GM21526 (cell line): ENCODE results near the gene ITGA6.
A peak's percentile ranks its signal among the peaks of the same experiment; 100 is the strongest.
"Not testable (repeated sequence)": the region's sequence is repeated elsewhere in the genome, so short reads cannot be mapped to it uniquely, and the experiment has no call there.

ENCODE experiments used
- ATAC-seq: cut with Tn5 transposase; IDR thresholded peaks from one replicate; pipeline ENCODE4 v1.9.1; 2021; ENCODE audit warnings: moderate library complexity; ENCODE audit not compliant: unreplicated experiment, low FRiP score

ITGA6 gene

DNA sequence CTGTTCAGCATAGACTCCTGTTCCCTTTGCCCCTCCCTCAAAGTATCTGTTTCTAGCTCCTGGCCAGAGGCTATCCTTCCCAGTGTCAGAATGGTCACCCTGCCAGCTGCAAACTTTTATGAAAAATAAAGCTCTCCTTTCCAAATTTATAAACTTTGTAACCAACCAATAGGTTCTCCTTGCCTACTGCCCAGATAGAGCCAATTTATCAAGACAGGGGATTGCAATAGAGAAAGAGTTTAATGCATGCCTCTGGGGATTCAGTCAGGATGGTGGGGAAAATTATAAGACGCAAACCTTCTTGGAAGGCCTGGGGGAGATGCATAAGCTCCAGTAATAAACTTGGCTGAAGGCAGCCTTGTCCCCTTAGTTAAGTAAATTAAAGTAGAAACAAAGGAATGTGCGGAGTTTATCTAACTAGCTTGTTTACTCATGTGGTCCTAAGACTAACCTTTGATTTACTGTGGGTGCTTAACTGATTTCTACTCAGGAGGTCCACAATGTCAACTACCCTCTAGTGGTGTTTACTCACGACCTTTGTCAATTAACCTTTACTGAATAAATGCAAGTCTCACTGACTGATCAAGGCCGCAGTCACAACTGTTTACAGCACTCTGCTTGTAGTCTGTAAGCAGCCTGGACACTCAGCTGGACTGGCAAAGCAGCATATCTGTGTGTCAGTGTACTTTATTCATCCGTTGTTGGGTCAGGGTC, 85.6 kb downstream of the ITGA6 start:
- ATAC-seq = no peak

DNA sequence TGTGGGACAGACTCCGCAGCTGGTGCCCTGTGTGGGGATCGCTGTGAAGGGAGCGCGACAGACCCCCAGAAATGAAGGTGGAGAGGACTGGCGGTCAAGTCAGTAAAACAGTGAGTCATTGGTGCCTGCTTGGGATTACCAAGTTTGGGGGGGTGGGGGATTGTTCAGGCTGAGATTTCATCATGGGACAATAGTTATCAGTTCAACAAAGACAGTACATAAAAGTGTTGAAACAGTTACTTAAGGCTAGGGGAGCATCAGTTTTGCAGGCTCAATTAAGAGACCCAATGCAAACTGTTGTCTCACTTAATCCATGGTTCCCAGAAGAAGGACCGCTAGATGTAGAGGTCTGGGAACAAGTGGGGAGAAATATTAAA, 86.1 kb downstream of the ITGA6 start:
- no peak for ATAC-seq

DNA sequence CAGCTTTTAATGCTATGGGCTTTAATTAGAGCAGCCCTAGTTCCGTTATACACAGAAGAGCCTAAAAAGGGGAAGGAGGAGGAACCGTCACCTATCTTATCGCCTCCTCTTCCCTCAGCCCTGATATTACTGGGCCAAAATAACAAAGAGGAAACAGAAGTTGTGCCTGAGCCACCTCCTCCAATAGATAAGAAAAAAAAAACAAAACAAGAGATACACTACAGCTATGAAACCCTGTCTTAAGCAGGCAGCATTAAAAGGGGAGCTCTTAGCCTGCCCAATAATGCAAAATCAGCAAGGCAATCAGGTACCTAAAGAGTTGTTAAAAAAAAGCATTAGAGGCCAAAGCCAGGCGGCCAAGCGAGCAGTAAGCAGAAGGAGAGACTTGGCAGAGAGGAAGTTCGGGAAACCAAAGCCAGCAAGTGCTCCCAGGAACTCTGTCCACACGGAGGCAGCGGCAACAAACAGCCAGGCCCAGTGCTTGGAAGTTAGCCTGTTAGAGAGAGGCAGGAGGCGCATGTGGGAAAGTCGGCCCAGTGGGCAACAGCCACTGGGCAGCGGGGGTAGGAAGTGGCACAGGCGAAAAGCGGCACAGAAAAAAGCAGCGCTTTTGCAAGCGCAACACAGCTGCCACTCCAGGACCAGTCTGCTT, 86.7 kb downstream of the ITGA6 start:
- no peak for ATAC-seq

DNA sequence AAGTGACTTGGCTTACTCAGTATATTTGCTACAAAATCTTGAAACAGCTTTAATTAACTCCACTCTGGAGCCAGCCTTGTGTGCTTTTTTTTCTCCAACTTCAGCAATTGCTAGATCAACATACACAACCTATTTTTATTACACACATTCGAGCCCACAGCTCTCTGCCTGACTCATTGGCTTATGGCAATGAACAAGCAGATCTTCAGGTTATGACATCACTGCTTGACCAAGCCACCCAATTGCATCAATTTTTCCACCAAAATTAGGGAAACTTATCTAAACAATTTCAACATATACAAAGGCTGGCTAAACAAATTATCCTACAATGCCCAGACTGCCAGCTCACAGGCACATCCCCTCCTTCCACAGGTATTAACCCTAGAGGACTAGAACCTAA, 88.9 kb downstream of the ITGA6 start:
- ATAC-seq = no peak

DNA sequence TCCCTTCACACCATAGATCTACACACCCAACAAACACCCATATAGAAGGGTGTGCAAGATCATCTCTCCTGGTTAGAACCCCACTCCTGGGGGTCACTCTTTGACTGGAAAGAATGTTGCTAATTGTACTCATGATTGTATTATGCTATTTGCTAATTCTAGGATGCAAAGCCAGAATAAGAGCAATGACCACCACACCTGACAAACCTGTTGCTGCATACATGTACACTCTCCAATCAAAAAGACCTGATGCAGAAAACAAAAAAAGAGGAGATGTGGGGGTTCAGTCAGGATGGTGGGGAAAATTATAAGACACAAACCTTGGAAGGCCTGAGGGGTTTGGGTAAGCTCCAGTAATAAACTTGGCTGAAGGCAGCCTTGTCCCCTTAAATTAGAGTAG, 91.6 kb downstream of the ITGA6 start:
- no peak for ATAC-seq

DNA sequence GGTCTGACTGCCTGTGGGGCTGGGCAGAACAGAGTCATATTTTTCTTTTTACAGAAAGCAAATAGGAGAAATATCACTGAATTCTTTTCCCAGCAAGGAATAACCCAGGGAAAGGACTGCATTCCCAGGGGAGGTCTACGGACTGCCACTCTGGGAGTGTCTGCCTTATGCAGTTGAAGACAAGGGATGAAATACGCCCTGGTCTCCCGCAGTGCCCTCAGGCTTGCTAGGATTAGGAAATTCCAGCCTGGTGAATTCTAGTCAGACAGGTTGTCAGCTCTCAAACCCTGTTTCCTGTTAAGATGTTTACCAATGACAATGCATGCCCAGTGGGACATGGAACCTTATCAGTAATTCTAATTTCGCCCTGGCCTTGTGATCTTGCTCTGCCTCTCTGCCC, 98.2 kb downstream of the ITGA6 start:
- ATAC-seq = no peak

DNA sequence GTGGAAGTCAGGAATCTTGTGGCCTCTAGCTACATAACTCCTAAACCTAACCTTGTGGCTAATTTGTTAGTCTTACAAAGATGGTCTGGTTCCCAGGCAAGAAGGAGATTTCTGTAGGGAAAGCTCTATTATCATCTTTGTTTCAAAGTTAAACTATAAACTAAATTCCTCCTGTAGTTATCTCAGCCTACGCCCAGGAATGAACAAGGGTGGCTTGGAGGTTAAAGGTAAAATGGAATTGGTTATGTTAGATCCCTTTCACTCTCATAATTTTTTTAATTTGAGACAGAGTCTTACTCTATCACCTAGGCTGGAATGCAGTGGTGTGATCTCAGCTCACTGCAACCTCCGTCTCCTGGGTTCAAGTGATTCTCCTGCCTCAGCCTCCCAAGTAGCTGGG, 103.9 kb downstream of the ITGA6 start:
- ATAC-seq = no peak

DNA sequence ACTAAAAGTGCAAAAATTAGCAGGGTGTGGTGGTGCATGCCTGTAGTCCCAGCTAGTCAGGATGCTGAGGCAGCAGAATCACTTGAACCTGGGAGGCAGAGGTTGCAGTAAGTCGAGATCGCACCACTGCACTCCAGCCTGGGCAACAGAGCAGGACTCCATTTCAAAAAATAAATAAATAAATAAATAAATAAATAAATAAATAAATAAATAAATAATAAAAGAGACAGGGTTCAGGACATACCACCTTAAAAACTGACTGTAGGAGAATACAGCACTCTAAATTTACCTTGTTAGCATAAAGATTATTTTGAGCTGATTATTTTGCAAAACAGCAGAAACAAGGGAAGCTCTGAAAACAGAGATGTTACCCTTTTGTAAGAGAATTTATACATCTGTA, 105.1 kb downstream of the ITGA6 start:
- ATAC-seq = not testable (repeated sequence)

DNA sequence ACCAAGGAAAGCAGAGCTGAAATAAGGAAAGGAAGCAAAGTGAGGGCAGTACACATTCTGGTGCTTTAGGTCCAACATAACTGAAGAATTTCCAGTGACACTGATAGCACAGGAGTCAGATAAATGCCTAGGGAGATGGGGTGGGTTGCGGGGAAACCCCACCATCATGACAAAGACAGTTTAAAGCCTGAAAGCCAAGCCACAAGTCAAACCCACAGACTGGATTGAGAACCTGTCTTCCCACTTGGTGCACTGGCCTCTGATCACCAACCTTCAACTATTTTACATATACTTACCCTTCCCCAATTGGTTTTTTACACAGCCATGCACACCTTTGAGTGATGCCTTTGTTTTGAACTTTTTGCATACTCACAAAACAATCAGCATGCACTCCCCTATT, 106.3 kb downstream of the ITGA6 start:
- no peak for ATAC-seq

DNA sequence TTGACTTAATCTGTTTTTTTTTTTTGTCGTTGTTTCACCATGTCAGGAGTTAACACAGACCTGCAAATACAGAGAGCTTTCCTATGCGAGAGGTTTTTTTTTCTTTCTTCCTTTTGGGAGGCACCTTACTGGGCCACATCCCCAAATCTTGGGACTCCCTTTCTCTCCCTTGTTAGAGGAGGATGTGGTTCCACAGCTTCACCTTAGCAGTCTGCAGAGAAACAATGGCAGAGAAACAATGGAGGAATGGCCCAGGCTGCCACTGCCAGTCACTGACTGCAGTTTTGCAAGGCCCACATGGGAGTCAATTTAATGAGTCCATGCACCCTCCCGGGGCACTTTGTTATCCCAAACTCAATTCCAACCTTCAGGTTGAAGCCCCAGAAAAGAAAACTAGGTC, 107.7 kb downstream of the ITGA6 start:
- ATAC-seq = no peak

DNA sequence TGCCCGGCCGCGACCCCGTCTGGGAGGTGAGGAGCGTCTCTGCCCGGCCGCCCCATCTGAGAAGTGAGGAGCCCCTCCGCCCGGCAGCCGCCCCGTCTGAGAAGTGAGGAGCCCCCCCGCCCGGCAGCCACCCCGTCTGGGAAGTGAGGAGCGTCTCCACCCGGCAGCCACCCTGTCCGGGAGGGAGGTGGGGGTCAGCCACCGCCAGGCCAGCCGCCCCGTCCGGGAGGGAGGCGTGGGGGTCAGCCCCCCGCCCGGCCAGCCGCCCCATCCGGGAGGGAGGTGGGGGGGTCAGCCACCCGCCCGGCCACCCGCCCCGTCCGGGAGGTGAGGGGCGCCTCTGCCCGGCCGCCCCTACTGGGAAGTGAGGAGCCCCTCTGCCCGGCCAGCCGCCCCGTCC, 110.5 kb downstream of the ITGA6 start:
- ATAC-seq = not testable (repeated sequence)

DNA sequence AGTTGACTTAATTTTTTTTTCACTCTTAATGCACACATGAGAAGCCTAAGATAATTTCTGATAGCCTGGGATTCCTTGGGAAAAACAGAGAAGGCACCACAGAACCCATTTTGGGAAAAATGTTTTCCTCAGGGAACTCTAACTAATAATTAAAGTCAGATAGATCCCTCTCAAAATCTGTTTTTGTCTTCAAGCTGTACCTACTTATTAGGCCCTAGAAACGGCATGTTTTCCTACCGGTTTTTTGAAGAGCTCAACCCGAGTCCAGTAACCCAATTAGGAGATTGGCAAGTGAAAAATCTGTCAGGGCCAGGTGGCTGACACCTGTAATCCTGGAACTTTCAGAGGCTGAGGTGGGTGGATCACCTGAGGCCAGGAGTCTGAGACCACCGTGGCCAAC, 112.4 kb downstream of the ITGA6 start:
- no peak for ATAC-seq

DNA sequence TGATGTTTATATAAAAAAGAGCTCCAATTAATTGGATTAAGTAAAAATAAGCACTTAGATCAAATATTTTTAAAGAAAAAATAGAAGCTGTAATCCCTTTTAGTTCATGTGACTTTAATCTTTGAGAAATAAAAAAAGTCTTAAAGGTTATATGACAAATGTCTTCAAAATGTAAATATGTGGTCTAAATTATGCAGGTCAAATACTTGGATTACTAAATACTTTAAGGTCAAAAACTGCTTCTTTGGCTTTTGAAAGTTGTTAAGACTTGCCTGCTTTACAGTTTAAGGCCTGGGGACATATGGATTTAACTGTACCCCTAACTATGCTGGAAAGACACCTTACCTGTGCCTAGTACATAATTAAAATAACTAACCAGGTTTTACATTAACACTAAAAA, 113.0 kb downstream of the ITGA6 start:
- ATAC-seq = no peak

DNA sequence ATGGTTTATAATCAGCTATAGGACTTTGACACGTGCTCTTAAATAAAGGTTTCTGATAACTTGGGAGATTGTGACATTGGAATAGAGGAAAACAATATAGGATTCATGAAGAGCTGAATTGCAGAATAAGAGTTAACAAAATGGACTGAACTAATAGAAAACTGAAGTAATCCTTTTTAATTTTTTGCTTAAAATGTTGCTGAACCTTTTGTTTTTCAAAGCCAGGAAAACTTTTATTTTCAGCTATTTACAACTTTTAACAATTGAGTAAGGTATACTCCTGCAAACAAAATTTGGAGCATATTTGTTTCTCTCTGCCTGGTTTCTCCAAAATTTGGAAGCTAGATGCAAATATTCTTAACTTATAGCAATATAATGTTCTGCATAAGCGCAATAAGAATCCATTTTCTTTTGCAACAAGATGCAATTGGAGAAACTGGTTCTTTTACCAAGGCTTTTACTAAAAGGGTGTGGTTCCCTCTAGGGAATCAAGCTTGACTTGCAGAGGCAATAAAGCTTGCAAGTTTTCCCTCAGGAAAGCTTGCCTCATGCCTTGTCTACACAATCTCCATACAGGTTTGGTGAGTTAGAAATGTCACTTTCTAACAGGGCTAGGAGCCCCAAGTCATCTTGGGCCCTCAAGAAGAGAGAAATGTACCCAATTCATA, 118.2 kb downstream of the ITGA6 start:
- no peak for ATAC-seq

DNA sequence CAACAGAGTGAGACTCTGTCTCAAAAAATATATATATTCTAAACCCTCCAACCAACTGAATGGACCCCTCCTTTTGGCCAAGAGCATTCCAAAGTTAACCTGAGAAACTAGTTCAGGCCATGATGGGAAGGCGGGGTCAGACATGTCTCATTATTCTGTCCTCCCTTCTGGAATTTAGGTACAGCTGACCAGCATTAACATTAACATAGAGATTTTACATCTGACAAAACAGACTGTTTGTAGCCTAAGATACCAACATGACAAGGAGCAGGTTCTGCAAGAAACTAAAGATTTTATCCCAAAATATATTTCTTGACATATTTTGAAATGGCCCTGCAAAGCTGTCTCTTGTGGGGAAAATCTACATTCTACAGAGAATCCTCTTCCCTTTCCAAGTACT, 121.7 kb downstream of the ITGA6 start:
- ATAC-seq = no peak

DNA sequence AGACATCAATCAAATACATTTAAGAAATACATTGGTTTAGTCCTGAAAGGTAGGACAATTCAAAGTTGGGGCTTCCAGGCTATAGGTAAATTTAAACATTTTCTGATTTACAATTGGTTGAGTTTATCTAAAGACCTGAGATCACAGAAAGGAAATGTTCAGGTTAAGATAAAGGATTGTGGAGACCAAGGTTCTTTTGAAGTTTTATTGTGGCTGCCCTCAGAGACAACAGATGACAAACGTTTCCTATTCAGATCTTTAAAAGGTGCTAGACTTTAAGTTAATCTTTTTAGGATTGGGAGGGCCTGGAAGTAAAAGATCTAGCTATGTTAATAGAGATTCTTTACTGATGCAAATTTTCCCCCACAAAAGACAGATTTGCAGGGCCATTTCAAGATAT, 122.4 kb downstream of the ITGA6 start:
- ATAC-seq = not testable (repeated sequence)

DNA sequence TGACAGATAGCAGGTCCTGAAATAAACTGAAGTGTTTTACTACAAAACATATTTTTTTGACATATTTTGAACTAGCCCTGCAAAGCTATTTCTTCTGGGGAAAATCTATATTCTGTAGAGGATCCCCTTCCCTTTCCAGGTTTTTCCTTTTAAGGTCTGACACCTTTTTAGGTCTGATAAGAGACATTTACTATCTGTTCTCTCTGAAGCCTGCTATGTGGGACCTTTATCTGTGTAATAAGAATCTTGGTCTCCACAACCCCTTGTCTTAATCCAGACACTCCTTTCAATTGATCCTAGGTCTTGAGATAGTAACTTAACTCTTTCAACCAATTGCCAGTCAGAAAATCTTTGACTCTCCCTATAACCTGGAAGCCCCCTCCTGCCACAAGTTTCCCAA, 123.0 kb downstream of the ITGA6 start:
- ATAC-seq = no peak

DNA sequence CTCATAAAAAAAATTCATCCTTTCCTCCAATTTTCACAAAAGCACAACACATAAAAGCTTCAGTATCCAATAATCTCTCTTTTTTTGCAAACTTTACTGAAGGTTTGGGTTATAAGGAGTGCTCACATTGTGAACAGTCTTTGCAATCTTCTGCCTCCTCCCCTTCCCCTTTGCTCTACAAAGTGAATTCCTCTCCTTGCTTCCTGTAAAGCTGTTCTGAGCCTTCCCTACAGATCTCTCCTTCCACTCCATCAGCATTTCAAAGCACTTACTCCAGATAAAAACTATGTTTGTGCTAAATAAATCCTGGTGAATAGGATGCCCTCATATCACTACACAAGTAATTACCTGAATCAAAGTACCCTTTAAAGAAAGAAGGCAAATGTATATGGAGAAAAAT, 123.9 kb downstream of the ITGA6 start:
- no peak for ATAC-seq

DNA sequence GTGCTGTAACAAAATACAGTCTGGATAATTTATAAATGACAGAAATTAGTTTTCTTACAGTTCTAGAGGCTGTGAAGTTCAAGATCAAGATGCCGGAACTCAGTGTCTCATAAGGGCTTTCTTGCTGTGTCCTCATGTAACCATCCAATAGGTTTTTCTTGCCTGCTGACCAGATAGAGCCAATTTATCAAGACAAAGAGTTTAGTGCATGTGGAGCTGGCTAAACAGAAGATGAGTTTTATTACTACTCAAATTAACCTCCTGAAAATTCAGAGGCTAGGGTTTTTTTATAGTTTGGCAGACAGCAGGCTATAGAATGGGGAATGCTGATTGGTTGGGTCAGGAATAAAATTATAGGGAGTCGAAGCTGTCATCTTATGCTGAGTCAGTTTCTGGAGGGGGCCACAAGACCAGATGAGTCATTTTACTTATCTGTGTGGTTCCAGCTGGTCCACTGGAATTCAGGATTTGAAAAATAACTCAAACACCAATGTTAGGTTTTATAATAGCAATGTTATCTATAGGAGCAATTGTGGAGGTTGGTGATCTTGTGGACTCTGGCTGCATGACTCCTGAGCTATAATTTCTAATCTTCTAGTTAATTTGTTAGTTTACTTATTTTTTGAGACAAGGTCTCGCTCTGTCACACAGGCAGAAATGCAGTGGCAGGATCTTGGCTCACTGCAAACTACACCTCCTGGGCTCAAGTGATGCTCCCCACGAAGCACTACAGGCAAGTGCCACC, 125.3 kb downstream of the ITGA6 start:
- no peak for ATAC-seq

DNA sequence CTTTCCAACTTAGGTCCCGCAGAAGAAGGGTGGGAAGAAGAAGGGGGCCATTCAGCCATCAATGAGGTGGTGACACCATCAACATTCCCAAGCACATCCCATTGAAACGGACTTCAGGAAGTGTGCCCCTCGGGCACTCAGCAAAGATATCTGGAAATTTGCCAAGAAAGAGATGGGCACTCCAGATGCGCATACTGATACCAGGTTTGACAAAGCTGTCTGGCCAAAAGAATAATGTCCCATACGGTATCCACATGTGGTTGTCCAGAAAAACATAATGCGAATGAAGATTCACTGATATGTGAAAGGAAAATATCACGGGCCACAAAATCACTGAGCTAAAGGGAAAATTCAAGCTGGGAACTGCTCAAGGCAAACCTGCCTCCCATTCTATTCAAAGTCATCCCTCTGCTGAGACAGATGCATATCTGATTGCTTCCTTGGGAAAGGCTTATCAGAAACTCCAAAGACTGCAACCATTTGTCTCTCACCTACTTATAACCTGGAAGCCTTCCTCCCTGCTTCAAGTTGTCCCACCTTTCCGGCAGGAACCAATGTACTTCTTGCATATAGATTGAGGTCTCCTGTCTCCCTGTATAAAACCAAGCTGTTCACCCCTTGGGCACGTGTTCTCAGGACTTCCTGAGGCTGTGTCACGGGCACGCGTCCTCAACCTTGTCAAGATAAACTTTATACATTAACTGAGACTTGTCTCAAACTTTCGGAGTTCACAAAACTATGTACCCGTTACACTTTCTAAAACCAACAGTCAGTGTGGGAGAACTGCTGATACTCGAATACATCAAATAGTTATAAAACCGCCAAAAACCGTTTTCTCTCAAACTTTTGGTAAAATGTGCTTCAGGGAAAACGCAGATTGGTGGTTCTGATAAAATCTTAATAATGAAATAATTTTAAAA, 127.2 kb downstream of the ITGA6 start:
- ATAC-seq = no peak

DNA sequence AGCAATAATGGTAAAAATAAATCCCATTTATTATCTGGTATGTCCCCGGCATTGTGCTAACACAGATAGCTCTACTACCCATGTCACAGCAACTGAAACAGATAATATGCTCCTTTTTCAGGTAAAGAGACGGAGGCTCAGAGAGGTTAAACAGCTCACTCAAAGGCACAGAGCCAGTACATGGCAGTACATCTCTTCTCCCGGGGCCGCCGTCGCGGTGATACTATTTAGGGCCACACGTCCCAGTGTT, 127.8 kb downstream of the ITGA6 start:
- peak; percentile 31 for ATAC-seq
